ENCODE data around the gene CTIF.

The CTIF gene

DNA sequence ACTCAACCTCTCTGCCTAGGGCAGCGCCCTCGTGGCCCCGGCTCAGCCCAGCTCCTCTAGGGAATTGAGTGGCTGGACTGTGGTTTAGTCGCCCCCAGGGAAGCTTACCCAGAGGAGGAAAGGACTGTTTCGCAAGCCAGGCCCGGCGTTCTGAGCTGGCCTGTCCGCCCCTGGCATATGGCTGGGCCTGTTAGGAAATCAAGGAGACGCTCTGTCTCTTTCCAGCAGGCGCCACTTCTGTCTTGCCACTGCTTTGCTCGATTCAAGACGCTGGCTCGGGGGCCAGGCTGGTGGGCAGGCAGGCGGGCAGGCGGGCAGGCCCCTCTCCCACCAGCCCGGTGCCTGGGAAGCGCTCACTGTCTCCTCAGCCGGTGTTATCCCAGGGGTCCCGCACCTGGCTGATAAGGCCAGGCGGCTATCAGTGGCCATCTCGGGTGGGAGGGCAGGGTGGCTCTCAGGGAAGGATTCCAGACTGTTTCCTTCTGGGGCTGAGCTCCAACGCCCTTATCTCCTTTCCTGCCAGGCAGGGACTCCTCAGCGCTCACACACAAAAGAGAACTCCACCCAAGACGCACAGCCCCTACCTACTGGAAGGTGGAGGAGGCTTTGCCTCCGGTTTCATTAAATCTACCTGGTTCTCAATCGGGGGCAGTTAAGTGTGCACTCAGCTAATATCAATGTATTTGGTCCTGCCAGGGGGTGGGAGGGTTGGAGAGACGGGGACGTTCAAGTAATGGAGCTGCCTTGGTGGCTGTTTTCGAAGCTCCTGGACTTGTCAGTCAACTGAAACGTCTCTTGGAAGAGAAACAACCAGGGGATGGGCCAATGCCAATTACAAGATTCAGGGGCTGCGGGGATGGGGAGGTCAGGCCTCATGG lies 302.8 kb downstream of the CTIF start:
- no peak for DNase-seq

DNA sequence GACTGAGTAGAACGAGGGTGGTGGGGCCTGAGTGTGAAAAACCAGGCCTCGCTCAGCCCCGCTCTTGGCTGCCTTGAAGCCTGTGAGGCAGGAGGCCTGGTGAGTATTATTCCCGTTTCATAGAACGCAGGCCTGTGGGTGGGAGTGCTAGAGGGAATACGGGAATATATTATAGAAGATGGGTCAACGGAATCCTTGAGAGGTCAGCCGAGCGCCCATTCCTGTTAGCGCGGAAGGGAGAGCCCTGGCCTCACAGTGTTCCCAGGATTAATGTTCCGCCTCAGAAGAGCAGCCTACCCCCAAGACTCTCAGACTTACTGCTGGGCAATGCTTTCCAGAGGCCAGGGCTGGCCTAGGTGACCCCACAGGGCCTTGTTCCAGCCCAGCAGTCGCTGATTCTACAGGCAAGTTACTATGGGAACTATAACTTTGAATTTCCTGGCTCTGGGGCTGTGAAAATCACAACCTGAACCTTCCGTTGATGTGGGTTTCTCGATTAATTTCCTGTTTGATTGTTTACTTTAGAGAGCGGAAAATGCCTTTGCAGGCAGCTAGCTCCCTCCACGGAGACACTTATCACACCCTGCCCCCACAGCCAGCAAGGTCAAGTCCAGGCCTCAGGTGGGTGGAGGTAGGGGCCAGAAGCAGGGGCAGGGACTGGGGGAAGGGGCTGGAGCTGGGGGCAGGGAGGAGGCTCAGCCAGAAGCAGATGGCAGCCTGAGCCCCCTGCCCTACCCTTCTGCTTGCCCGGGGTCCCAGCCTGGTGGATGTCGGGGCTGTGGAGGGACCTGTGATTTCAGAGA lies 303.6 kb downstream of the CTIF start:
- DNase-seq = peak; percentile 82

DNA sequence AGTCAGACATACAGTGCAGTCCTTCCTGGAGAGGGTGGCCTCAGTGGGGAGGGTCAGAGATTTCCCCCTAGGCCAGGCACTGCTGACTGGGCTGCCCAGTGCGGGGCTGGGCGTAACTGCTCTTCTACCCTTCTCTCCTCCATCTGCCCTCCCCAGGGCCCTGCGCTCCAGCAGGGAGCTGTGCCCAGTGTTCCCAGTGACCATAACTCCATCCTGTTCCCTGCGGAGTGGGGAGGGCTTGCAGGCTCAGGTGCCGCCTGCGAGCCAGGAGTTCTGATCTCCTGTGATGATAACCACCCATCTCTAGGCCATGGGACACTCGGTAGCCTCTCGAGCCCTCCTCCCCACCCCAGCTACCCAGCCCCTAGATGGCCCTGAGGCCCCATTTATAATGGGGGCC lies 304.3 kb downstream of the CTIF start:
- DNase-seq = no peak

GRCh38 chr18:48843596-48843995 lies 304.8 kb downstream of the CTIF start:
- DNase-seq = no peak

- no peak for DNase-seq
Measured at GRCh38 chr18:48844271-48844670, 305.4 kb downstream of the CTIF start.

DNA sequence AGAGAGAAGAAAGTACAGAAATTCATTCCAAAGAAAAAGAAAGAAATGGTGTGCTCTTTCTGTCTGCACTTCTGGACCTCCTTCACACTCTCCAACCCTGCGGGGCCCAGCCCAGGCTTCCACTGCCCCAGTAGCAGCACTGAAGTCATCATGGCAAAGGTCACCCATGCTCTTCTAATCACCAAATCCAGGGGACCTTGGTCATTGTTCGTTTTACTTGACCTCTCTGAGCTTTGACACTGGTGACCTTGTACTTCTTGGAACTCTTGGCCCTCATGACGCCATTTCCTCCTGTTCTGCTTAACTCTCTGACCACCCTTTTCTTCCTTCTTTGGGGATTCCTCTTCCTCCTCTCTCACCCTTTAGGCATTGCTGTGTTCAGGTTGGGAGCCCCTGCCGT lies 306.3 kb downstream of the CTIF start:
- no peak for DNase-seq

DNA sequence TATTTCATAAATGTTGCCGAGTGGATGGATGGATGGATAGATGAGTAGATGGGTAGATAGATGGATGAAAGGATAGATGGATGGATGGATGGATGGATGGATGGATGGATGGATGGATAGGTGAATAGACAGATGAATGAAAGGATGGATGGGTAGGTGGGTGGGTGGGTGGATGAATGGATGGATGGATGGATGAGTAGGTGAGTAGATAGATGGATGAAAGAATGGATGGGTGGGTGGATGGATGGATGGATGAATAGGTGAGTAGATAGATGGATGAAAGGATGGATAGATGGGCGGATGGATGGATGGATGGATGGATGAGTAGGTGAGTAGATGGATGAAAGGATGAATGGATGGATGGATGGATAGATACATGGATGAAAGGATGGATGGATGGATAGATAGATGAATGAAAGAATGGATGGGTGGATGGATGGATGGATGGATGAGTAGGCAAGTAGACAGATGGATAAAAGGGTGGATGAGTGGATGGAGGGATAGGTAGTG lies 307.6 kb downstream of the CTIF start:
- no peak for DNase-seq

GRCh38 chr18:48847807-48848486 lies 309.1 kb downstream of the CTIF start:
- DNase-seq = no peak

GRCh38 chr18:48848641-48849143 lies 309.9 kb downstream of the CTIF start:
- DNase-seq = no peak

DNA sequence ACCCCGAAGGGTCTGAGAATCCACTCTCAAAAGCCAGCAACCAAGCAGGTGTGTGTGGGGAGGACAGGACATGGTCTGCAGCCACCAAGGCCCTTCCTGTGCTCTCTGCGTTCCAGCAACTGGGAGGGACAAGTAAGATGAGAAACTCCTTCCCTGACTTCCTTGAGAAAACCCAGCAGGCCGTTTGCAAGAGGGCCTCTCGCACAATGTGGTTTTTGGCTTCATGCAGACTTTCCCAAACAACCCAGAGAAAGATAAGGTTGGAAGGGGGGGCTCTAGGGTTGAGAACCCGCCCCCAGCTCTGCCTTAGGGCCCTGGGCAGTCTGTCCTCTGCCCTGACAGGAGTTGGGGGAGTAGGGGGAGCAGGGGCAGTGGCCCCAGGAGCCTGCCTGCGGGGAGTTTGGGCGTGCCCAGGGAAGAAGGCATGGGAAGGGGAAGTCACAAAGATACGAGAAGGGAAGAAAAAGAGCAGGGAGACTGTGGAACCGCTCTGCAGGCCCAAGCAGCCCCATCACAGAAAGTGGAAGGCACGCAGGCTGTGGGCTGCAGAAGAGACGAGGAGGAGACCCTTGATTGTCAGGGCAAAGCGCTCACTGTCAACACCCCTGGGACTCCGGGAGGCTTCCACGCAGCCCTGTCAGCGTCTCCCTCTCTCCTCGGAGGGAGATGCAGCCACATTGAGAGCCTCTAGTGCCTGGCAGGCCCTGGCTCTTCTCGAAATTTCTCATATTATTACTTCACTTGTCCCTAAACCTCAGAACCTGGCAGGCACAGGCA lies 312.2 kb downstream of the CTIF start:
- DNase-seq = no peak

GRCh38 chr18:48851599-48851960 lies 312.7 kb downstream of the CTIF start:
- DNase-seq = no peak

DNA sequence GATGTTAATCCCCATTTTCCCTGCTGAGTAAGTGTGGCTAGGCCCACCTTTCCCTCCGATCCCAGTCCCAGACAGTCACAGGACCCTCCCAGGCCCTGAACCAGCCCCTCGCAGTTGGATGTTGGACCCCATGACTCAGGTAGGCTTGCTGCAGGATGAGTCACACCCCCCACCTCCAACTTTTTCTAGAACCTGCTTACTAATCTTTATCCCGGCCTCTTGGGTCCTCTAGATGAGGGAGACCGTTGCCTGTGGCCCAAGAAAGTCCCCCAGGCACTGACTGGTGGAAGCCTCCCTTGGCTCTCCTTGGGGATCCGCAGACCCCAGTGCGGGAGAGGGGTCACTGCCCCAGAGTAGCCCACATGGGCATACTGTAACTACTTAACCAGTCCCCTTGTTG lies 313.5 kb downstream of the CTIF start:
- DNase-seq = no peak

- no peak for DNase-seq
Measured at GRCh38 chr18:48852794-48853193, 314.0 kb downstream of the CTIF start.

- DNase-seq = no peak
Measured at GRCh38 chr18:48853588-48853987, 314.8 kb downstream of the CTIF start.

- DNase-seq = no peak
Measured at GRCh38 chr18:48854780-48855179, 315.9 kb downstream of the CTIF start.

GRCh38 chr18:48855422-48856377 lies 316.9 kb downstream of the CTIF start:
- peak; percentile 39 for DNase-seq

DNA sequence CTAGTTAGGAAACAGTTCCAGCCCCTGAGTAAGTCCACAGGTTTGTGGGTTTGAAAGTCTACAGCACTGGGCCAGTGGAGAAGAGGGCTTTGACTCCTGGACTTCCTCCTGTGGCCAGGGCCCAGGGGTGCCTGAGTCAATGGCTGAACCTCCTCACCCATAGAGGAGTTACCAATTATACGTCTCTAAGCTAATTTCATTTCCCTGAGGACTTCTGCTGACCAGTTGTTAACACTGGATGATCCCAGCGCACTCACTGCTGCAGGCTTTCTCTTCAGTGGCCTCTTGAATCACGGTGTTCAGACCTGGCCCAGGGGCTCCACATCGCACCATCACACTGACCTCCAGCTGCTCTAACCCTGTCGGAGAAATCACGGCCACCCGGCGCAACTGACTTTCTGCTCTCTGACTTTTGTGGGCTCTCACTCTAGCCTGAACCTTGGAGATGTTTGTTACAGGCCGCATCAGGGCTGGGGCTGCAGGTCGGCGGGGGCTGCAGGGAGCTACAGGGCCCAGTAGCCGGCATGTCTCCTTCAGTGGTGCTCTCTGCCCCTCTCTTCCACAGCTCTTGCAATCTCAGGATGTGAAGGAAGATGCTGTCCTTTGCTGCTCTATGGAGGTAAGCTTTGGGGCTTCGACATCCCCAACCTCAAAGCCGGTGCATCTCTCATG lies 318.3 kb downstream of the CTIF start:
- DNase-seq = no peak

GRCh38 chr18:48858676-48859075 lies 319.8 kb downstream of the CTIF start:
- DNase-seq = no peak

DNA sequence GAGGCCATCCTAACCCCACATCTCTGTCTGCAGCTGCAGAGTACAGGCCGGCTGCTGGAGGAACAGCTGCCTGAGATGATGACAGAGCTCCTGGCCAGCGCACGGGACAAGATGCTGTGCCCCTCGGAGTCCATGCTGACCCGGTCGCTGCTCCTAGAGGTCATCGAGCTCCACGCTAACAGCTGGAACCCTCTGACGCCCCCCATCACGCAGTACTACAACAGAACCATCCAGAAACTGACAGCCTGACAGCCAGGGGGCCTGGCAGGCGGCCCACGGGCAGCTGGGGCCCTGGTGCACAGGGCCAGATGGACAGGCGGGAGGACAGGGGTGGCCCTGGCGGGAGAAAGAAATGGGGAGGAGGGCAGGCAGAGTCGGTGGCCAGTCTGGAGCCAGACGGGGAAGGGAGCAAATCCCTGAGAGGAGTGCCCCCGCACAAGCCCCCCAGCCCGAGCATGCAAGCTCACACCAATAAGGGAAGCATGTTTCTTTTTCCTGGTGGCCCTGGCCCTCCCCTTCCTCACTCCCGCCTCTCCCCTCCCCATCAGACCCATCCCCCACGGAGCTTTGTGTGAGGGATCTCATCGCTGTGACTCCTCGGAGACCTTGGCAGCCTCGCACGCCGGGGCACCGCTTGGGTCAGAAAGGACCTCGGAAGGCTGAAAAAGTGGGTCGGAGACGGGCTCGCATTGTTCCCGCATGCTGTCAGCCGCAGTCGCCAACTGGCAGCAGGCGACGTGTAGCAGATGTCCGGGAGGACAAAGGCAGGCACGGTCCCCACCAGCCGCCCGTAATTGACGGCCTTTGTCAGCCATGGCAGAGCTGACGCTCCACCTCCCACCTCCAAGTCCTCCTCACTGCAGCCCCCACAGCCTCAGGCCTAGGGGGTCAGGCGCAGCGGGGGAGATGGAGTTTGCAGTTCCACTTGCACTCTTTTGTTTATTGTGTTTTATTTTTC lies 320.8 kb downstream of the CTIF start:
- DNase-seq = no peak
